Natural killer cell treated with Interleukin-12 subunit alpha and Interleukin-12 subunit beta and Interleukin-15 and Interleukin-18, amount 100 ng/mL, for 72 hours (primary cell): ENCODE data around the gene CCDC146. TPM values are rescaled to one million over a fixed set of nuclear protein-coding genes. Genes with fewer than 3 reads are reported as not detected.
A peak's percentile ranks its signal among the peaks of the same experiment; 100 is the strongest.

Source experiments
- ATAC-seq, 2 donors: fragments of 150-1000 bp; cut with Tn5 transposase in 1 of 2; sonication (Bioruptor Pico), chemical (Tn5 transposase) in 1 of 2; 2 replicates each; pipeline ENCODE4 v1.10.0; 2021
- DNase-seq: peaks from one replicate; pipeline ENCODE4 v3.0.0; 2022; ENCODE audit warnings: low spot score
- H3K27ac Mint-ChIP-seq, 2 donors: 1 replicate in 1 of 2; 2 replicates in 1 of 2; pipeline ENCODE4 v1.8.0; 2022; ENCODE audit warnings: mixed read lengths in 2 of 2, mild to moderate bottlenecking in 1 of 2, moderate library complexity in 1 of 2
- H3K27me3 Mint-ChIP-seq, 2 donors: 1 replicate in 1 of 2; 2 replicates in 1 of 2; pipeline ENCODE4 v1.8.0; 2022; ENCODE audit warnings: mixed read lengths in 2 of 2
- H3K36me3 Mint-ChIP-seq: one replicate; pipeline ENCODE4 v1.8.0; 2022; ENCODE audit warnings: mixed read lengths
- H3K4me1 Mint-ChIP-seq, 2 donors: 1 replicate in 1 of 2; 2 replicates in 1 of 2; pipeline ENCODE4 v1.8.0; 2022; ENCODE audit warnings: low read depth in 2 of 2, mixed read lengths in 2 of 2, mild to moderate bottlenecking in 1 of 2
- H3K4me3 Mint-ChIP-seq: one replicate; pipeline ENCODE4 v1.8.0; 2022; ENCODE audit warnings: mixed read lengths
- H3K9me3 Mint-ChIP-seq: 2 replicates; pipeline ENCODE4 v1.8.0; 2022; ENCODE audit warnings: mixed read lengths
- total RNA-seq, 2 donors: library from RNA; stranded (reverse); gene quantifications; one replicate each; pipeline ENCODE4 v1.2.3, GENCODE V29; 2022

CCDC146 gene
- total RNA-seq, 2 donors from 2014 or later: 3.2 to 3.4 TPM

GRCh38 chr7:77313085-77313484 is 190.7 kb downstream of the CCDC146 start:
- H3K27ac Mint-ChIP-seq: no peak overlapping the region
- peaks cover 11 to 13% of the 10 kb centered on the region in 2 donors for H3K4me1 Mint-ChIP-seq
- H3K4me3 Mint-ChIP-seq: no peak overlapping the region
- ATAC-seq: no peak
- no peaks in the 10 kb centered on the region for H3K27me3 Mint-ChIP-seq
- H3K36me3 Mint-ChIP-seq: peaks cover 34% of the 10 kb centered on the region
- H3K9me3 Mint-ChIP-seq: no peaks in the 10 kb centered on the region
- no peak for DNase-seq

GRCh38 chr7:77313876-77314480 is 191.6 kb downstream of the CCDC146 start:
- no peak overlapping the region for H3K4me3 Mint-ChIP-seq
- peaks cover 36% of the 10 kb centered on the region for H3K36me3 Mint-ChIP-seq
- peaks cover 11 to 19% of the 10 kb centered on the region in 2 donors for H3K4me1 Mint-ChIP-seq
- H3K27me3 Mint-ChIP-seq: no peaks in the 10 kb centered on the region
- H3K9me3 Mint-ChIP-seq: no peaks in the 10 kb centered on the region
- no peak for ATAC-seq
- H3K27ac Mint-ChIP-seq: no peak overlapping the region
- no peak for DNase-seq

- no peaks in the 10 kb centered on the region for H3K27me3 Mint-ChIP-seq
- no peak overlapping the region for H3K27ac Mint-ChIP-seq
- no peaks in the 10 kb centered on the region for H3K9me3 Mint-ChIP-seq
- no peak overlapping the region for H3K4me3 Mint-ChIP-seq
- ATAC-seq (no peak), DNase-seq (no peak)
- peaks cover 36% of the 10 kb centered on the region for H3K36me3 Mint-ChIP-seq
- H3K4me1 Mint-ChIP-seq: peaks cover 14 to 26% of the 10 kb centered on the region in 2 donors
Observed at GRCh38 chr7:77315182-77315591, 192.8 kb downstream of the CCDC146 start.

GRCh38 chr7:77316219-77316978 is 194.0 kb downstream of the CCDC146 start:
- Mint-ChIP-seq H3K27ac (no peak overlapping the region), H3K27me3 (no peaks in the 10 kb centered on the region), H3K4me3 (no peak overlapping the region), H3K4me1 (peaks cover 13 to 28% of the 10 kb centered on the region in 2 donors), H3K36me3 (peaks cover 36% of the 10 kb centered on the region), H3K9me3 (no peaks in the 10 kb centered on the region)
- DNase-seq: no peak
- no peak for ATAC-seq

- Mint-ChIP-seq H3K4me1 (peaks cover 13 to 34% of the 10 kb centered on the region in 2 donors), H3K36me3 (peaks cover 36% of the 10 kb centered on the region), H3K4me3 (no peak overlapping the region), H3K9me3 (no peaks in the 10 kb centered on the region), H3K27ac (peak overlapping the region in 1 of 2 donors; percentile 65), H3K27me3 (no peaks in the 10 kb centered on the region)
- DNase-seq (no peak), ATAC-seq (no peak)
Observed at GRCh38 chr7:77318019-77318418, 195.6 kb downstream of the CCDC146 start.

GRCh38 chr7:77320137-77320536 is 197.7 kb downstream of the CCDC146 start:
- ATAC-seq (no peak), DNase-seq (no peak)
- H3K4me1 Mint-ChIP-seq: peaks cover 13 to 41% of the 10 kb centered on the region in 2 donors
- peaks cover 27% of the 10 kb centered on the region for H3K36me3 Mint-ChIP-seq
- no peaks in the 10 kb centered on the region for H3K27me3 Mint-ChIP-seq
- no peak overlapping the region for H3K4me3 Mint-ChIP-seq
- H3K9me3 Mint-ChIP-seq: no peaks in the 10 kb centered on the region
- H3K27ac Mint-ChIP-seq: peak overlapping the region; percentile 57 to 66

GRCh38 chr7:77320714-77321113 is 198.3 kb downstream of the CCDC146 start:
- Mint-ChIP-seq H3K36me3 (peaks cover 23% of the 10 kb centered on the region), H3K27me3 (no peaks in the 10 kb centered on the region), H3K4me1 (peaks cover 15 to 38% of the 10 kb centered on the region in 2 donors), H3K9me3 (no peaks in the 10 kb centered on the region), H3K27ac (peak overlapping the region; percentile 57 to 66), H3K4me3 (no peak overlapping the region)
- no peak for ATAC-seq
- DNase-seq: no peak

GRCh38 chr7:77321300-77321699 is 198.9 kb downstream of the CCDC146 start:
- DNase-seq (no peak), ATAC-seq (no peak)
- Mint-ChIP-seq H3K27me3 (no peaks in the 10 kb centered on the region), H3K4me3 (no peak overlapping the region), H3K36me3 (peaks cover 23% of the 10 kb centered on the region), H3K27ac (peak overlapping the region in 1 of 2 donors; percentile 45), H3K9me3 (no peaks in the 10 kb centered on the region), H3K4me1 (peaks cover 21 to 40% of the 10 kb centered on the region in 2 donors)

GRCh38 chr7:77326131-77326530 is 203.7 kb downstream of the CCDC146 start:
- Mint-ChIP-seq H3K27ac (peak overlapping the region; percentile 78 to 90), H3K4me1 (peaks cover 52 to 62% of the 10 kb centered on the region in 2 donors), H3K36me3 (no peaks in the 10 kb centered on the region), H3K9me3 (no peaks in the 10 kb centered on the region), H3K27me3 (no peaks in the 10 kb centered on the region), H3K4me3 (peak overlapping the region; percentile 4)
- DNase-seq (no peak), ATAC-seq (peak; percentile 58 to 70)

GRCh38 chr7:77327067-77327931 is 204.9 kb downstream of the CCDC146 start:
- H3K27ac Mint-ChIP-seq: peak overlapping the region; percentile 78 to 90
- H3K4me1 Mint-ChIP-seq: peaks cover 63 to 68% of the 10 kb centered on the region in 2 donors
- H3K4me3 Mint-ChIP-seq: peak overlapping the region; percentile 71

GRCh38 chr7:77327932-77328628 is 205.7 kb downstream of the CCDC146 start:
- Mint-ChIP-seq H3K36me3 (no peaks in the 10 kb centered on the region), H3K27me3 (no peaks in the 10 kb centered on the region)
- DNase-seq: no peak

More at GRCh38 chr7:77327067-77327931, 204.9 kb downstream of the CCDC146 start:
- peak in 1 of 2 donors; percentile 36 for ATAC-seq
- no peak for DNase-seq
- Mint-ChIP-seq H3K36me3 (no peaks in the 10 kb centered on the region), H3K9me3 (no peaks in the 10 kb centered on the region), H3K27me3 (no peaks in the 10 kb centered on the region)

GRCh38 chr7:77328669-77329068 is 206.3 kb downstream of the CCDC146 start:
- H3K27me3 Mint-ChIP-seq: no peaks in the 10 kb centered on the region
- H3K4me3 Mint-ChIP-seq: peak overlapping the region; percentile 71
- ATAC-seq (no peak), DNase-seq (no peak)
- H3K27ac Mint-ChIP-seq: peak overlapping the region; percentile 78 to 90
- no peaks in the 10 kb centered on the region for H3K9me3 Mint-ChIP-seq
- H3K4me1 Mint-ChIP-seq: peaks cover 63 to 70% of the 10 kb centered on the region in 2 donors
- no peaks in the 10 kb centered on the region for H3K36me3 Mint-ChIP-seq

More at GRCh38 chr7:77327932-77328628, 205.7 kb downstream of the CCDC146 start:
- Mint-ChIP-seq H3K9me3 (no peaks in the 10 kb centered on the region), H3K27ac (peak overlapping the region; percentile 78 to 90), H3K4me3 (peak overlapping the region; percentile 71), H3K4me1 (peaks cover 63 to 67% of the 10 kb centered on the region in 2 donors)
- no peak for ATAC-seq
